H1 (cell line): Measurements from ENCODE around the gene SELENBP1. TPM values are rescaled to one million over a fixed set of nuclear protein-coding genes. Genes with fewer than 3 reads are reported as not detected.

Source experiments
- CTCF ChIA-PET: fragments of 300-600 bp; sonication (Branson Sonifier 250); formaldehyde crosslinking; loops from one replicate; lab custom pipeline; 2021; ENCODE audit not compliant: partially characterized antibody; lab: Charles Lee
- POLR2A ChIA-PET: fragments of 300-600 bp; sonication (Branson Sonifier 250); formaldehyde crosslinking; loops from one replicate; lab custom pipeline; 2021; ENCODE audit warnings: inconsistent platforms; ENCODE audit not compliant: partially characterized antibody; lab: Charles Lee
- DNase-seq, 2 experiments: peaks; one replicate each; pipeline versions ENCODE4 v3.0.0 to v3.0.0-alpha.2; 2010 to 2022; ENCODE audit warnings: low spot score in 2 of 2, low read depth in 1 of 2, mixed read lengths in 1 of 2
- FAIRE-seq: peaks from 2 replicates; lab custom pipeline; 2011; peaks lifted over from hg19 to GRCh38; lab: Jason Lieb, UNC
- H2AFZ ChIP-seq: 2 replicates; pipeline ENCODE4 v1.8.1; 2012; ENCODE audit warnings: low read length, inconsistent platforms
- H2AK5ac ChIP-seq: 2 replicates; pipeline ENCODE4 v1.6.1; 2013; ENCODE audit warnings: low read depth, low read length
- H2BK120ac ChIP-seq: replicated peaks from 2 replicates; pipeline ENCODE3; 2013; ENCODE audit warnings: low read depth, low read length, inconsistent platforms
- H2BK12ac ChIP-seq: 2 replicates; pipeline ENCODE4 v1.6.1; 2013; ENCODE audit warnings: low read depth, low read length
- H2BK15ac ChIP-seq: 2 replicates; pipeline ENCODE4 v1.6.1; 2013; ENCODE audit warnings: low read length
- H2BK20ac ChIP-seq: 2 replicates; pipeline ENCODE4 v1.6.1; 2013; ENCODE audit warnings: low read length
- H2BK5ac ChIP-seq: 2 replicates; pipeline ENCODE4 v1.6.1; 2013; ENCODE audit warnings: low read depth, low read length
- H3K14ac ChIP-seq: 2 replicates; pipeline ENCODE4 v1.6.1; 2013; ENCODE audit warnings: inconsistent platforms; ENCODE audit not compliant: insufficient read length
- H3K18ac ChIP-seq: 2 replicates; pipeline ENCODE4 v1.6.1; 2013; ENCODE audit warnings: low read length; ENCODE audit errors: extremely low read depth
- H3K23ac ChIP-seq: 2 replicates; pipeline ENCODE4 v1.6.1; 2013; ENCODE audit warnings: inconsistent platforms; ENCODE audit not compliant: insufficient read length
- H3K23me2 ChIP-seq: 2 replicates; pipeline ENCODE4 v1.6.1; 2013; ENCODE audit warnings: low read depth, low read length
- H3K27ac ChIP-seq: 2 replicates; pipeline ENCODE4 v1.6.1; 2011; ENCODE audit warnings: low read depth, low read length, inconsistent platforms
- H3K27me3 ChIP-seq, 4 experiments: replicated peaks in 1 of 4; 1 replicate in 1 of 4; 2 replicates in 3 of 4; pipeline versions ENCODE4 v1.6.1 to v1.8.1; 2011 to 2013; ENCODE audit warnings: low read length in 3 of 4, mild to moderate bottlenecking in 3 of 4, inconsistent platforms in 2 of 4, mixed read lengths in 2 of 4, moderate library complexity in 1 of 4; ENCODE audit not compliant: control insufficient read depth in 3 of 4, insufficient read depth in 3 of 4; ENCODE audit errors: extremely low read depth in 1 of 4
- H3K36me3 ChIP-seq, 4 experiments: 2 replicates each; pipeline versions ENCODE4 v1.6.1 to v1.8.1; 2011 to 2013; ENCODE audit warnings: mild to moderate bottlenecking in 4 of 4, low read length in 3 of 4, moderate library complexity in 2 of 4, control low read depth in 1 of 4, inconsistent platforms in 1 of 4; ENCODE audit not compliant: insufficient read depth in 4 of 4, control insufficient read depth in 2 of 4
- H3K4ac ChIP-seq: replicated peaks from 2 replicates; pipeline ENCODE3; 2013; ENCODE audit warnings: low read length, low read depth, mixed read lengths, inconsistent platforms; ENCODE audit not compliant: insufficient read length
- H3K4me1 ChIP-seq, 4 experiments: replicated peaks in 1 of 4; 1 replicate in 1 of 4; 2 replicates in 3 of 4; pipeline versions ENCODE4 v1.6.1 to v1.8.1; 2011 to 2013; ENCODE audit warnings: low read length in 3 of 4, inconsistent platforms in 2 of 4, mixed read lengths in 1 of 4; ENCODE audit not compliant: insufficient read depth in 4 of 4, control insufficient read depth in 3 of 4
- H3K4me2 ChIP-seq, 2 experiments: 2 replicates each; pipeline versions ENCODE4 v1.6.1 to v1.8.1; 2011 to 2013; ENCODE audit warnings: low read depth in 2 of 2, low read length in 2 of 2, control low read depth in 1 of 2, inconsistent platforms in 1 of 2, mild to moderate bottlenecking in 1 of 2; ENCODE audit not compliant: insufficient read depth in 1 of 2
- H3K4me3 ChIP-seq, 4 experiments: fragments of 200-600, 300-600 bp in 1 of 4; sonication (generic), shearing (Covaris generic), sonication (Bioruptor Twin) in 1 of 4; 2 replicates each; pipeline versions ENCODE4 v1.5.1 to v1.8.1; 2011 to 2016; ENCODE audit warnings: low read length in 4 of 4, low read depth in 3 of 4, control low read depth in 2 of 4, inconsistent platforms in 2 of 4, mild to moderate bottlenecking in 2 of 4, mixed read lengths in 1 of 4, moderate library complexity in 1 of 4; ENCODE audit not compliant: insufficient read depth in 2 of 4; ENCODE audit errors: extremely low read depth in 1 of 4
- H3K56ac ChIP-seq: replicated peaks from 2 replicates; pipeline ENCODE3; 2013; ENCODE audit warnings: low read depth, mild to moderate bottlenecking, mixed read lengths, low read length, inconsistent platforms; ENCODE audit not compliant: insufficient read length
- H3K79me1 ChIP-seq: 2 replicates; pipeline ENCODE4 v1.6.1; 2013; ENCODE audit warnings: low read depth, low read length, control low read depth
- H3K79me2 ChIP-seq, 2 experiments: 2 replicates each; pipeline versions ENCODE4 v1.6.1 to v1.8.1; 2012 to 2013; ENCODE audit warnings: low read length in 2 of 2, mild to moderate bottlenecking in 2 of 2, inconsistent platforms in 1 of 2; ENCODE audit not compliant: insufficient read depth in 2 of 2, control insufficient read depth in 1 of 2
- H3K9ac ChIP-seq, 4 experiments: replicated peaks in 1 of 4; 1 replicate in 1 of 4; 2 replicates in 3 of 4; pipeline versions ENCODE4 v1.6.1 to v1.8.1; 2011 to 2013; ENCODE audit warnings: low read depth in 3 of 4, low read length in 3 of 4, control low read depth in 2 of 4, mild to moderate bottlenecking in 2 of 4, moderate library complexity in 2 of 4, inconsistent platforms in 1 of 4; ENCODE audit errors: extremely low read depth in 1 of 4
- H3K9me3 ChIP-seq, 2 experiments: 2 replicates each; pipeline versions ENCODE4 v1.6.1 to v1.8.1; 2012 to 2013; ENCODE audit warnings: mild to moderate bottlenecking in 2 of 2, moderate library complexity in 2 of 2, control low read depth in 1 of 2, inconsistent platforms in 1 of 2, low read depth in 1 of 2, low read length in 1 of 2, mixed read lengths in 1 of 2; ENCODE audit not compliant: insufficient read depth in 2 of 2
- H4K20me1 ChIP-seq, 2 experiments: replicated peaks in 1 of 2; 2 replicates each; pipeline versions ENCODE3 to v1.8.1; 2011 to 2013; ENCODE audit warnings: inconsistent platforms in 2 of 2, low read length in 2 of 2, mild to moderate bottlenecking in 1 of 2; ENCODE audit not compliant: insufficient read depth in 2 of 2, control insufficient read depth in 1 of 2
- H4K5ac ChIP-seq: 2 replicates; pipeline ENCODE4 v1.6.1; 2013; ENCODE audit warnings: low read length, low read depth, mixed read lengths, inconsistent platforms; ENCODE audit not compliant: insufficient read length
- H4K8ac ChIP-seq: 2 replicates; pipeline ENCODE4 v1.8.0; 2013; ENCODE audit warnings: mild to moderate bottlenecking, moderate library complexity, low read length, inconsistent platforms; ENCODE audit not compliant: insufficient read depth; ENCODE audit errors: extremely low read depth
- H4K91ac ChIP-seq: replicated peaks from 2 replicates; pipeline ENCODE3; 2013; ENCODE audit warnings: low read length, mixed read lengths, inconsistent platforms; ENCODE audit not compliant: insufficient read length
- ATF2 ChIP-seq: IDR thresholded peaks from 2 replicates; pipeline ENCODE4 v1.6.1; 2012; ENCODE audit warnings: low read length, inconsistent platforms
- ATF3 ChIP-seq: IDR thresholded peaks from 2 replicates; pipeline ENCODE4 v1.6.1; 2011; ENCODE audit warnings: low read depth, mild to moderate bottlenecking, low read length; ENCODE audit not compliant: insufficient read depth
- BACH1 ChIP-seq: IDR thresholded peaks from 2 replicates; pipeline ENCODE4 v1.6.1; 2012; ENCODE audit warnings: low read length, improper control_type of control experiment
- JUND ChIP-seq: IDR thresholded peaks from 2 replicates; pipeline ENCODE4 v1.6.1; 2011; ENCODE audit warnings: mild to moderate bottlenecking, improper control_type of control experiment, low read length
- POU5F1 ChIP-seq: IDR thresholded peaks from 2 replicates; pipeline ENCODE4 v1.6.1; 2011; ENCODE audit warnings: low read depth, mild to moderate bottlenecking, low read length, moderate library complexity
- SIX5 ChIP-seq: IDR thresholded peaks from 2 replicates; pipeline ENCODE4 v1.6.1; 2011; ENCODE audit warnings: mild to moderate bottlenecking, low read depth, low read length
- TCF12 ChIP-seq: IDR thresholded peaks from 2 replicates; pipeline ENCODE4 v1.6.1; 2011; ENCODE audit warnings: low read depth, mild to moderate bottlenecking, low read length
- WGBS, 2 experiments: shearing (Covaris generic) in 1 of 2; methylation state at CpG; one replicate each; pipeline versions ENCODE4 v1.1.6 to v1.1.7; 2013 to 2015; ENCODE audit warnings: low lambda C conversion rate in 2 of 2, mixed read lengths in 2 of 2, inconsistent platforms in 1 of 2, low coverage in 1 of 2, missing lambda C conversion rate in 1 of 2; ENCODE audit not compliant: insufficient replicate concordance in 2 of 2, insufficient coverage in 1 of 2, insufficient read length in 1 of 2; ENCODE audit errors: extremely low coverage in 1 of 2, missing lambda C conversion rate in 1 of 2; 5-methylcytosine and 5-hydroxymethylcytosine counted together
- polyA plus RNA-seq, 7 experiments: library from polyadenylated mRNA; depleted of rRNA in 3 of 7; stranded (reverse) in 5 of 7; unstranded in 2 of 7; fragments of >200 nt in 5 of 7; fragments of 200-250 nt in 2 of 7; gene quantifications; 1 replicate in 5 of 7; 2 replicates in 1 of 7; 4 replicates in 1 of 7; pipeline versions ENCODE4 v1.2.1 to v1.2.3, GENCODE V29; 2011 to 2013; ENCODE audit warnings: missing spikeins in 2 of 7, mixed read lengths in 2 of 7
- total RNA-seq: library from RNA; stranded (reverse); fragmentation: NEBNext Ultra II Directional; extraction: Animal tissue kit (Norgen Biotek cat#: 25700); gene quantifications from 2 replicates; pipeline ENCODE4 v1.2.1, GENCODE V29; 2021

SELENBP1 gene
- total and polyA plus RNA-seq, 2 of the 8 experiments (the other 6 are each of a cell fraction or from before 2014, with no cell fraction given) = 20.0 to 32.4 TPM

DNA sequence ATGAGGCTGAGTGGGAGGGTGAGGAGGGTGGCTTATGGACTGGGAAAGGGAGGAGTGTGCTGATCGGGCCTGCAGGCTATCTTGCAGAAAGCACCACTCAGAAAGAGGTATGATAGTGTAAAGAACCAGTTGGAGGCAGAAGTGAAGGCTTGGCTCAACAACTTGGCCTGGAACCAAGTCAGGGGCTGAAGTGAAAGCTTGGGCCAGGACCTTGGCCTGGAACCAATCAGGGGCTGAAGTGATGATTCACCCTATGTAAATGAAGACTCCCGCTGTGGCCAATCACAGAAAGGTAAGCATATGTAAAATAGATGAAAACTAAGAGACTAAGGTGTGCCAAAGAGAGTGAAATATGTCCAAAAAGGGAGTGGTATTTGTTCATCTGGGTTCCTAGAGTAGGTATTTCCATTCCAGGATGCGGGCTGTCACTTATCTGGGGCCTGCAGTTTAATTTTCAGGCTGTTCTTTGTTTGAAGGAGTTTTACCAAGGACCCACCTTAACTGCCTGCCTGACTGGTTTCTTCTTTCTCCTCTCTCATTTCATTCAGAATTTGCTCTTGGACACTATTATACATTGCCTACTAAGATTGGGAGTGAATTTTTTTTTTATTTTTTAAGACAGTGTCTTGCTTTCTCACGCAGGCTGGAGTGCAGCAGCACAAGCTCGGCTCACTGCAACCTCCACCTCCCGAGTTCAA lies 20.3 kb downstream of the SELENBP1 start:
- Histone ChIP-seq H3K23ac (no peak overlapping the region), H3K23me2 (peaks cover 4% of the 10 kb centered on the region), H4K91ac (no peak overlapping the region), H2AK5ac (no peak overlapping the region), H3K14ac (no peak overlapping the region), H3K4ac (no peak overlapping the region), H3K79me1 (no peaks in the 10 kb centered on the region), H3K4me1 (peaks cover 0 to 9% (median 7%) of the 10 kb centered on the region in 4 experiments; a peak in 4 of 7 replicates), H2BK5ac (no peak overlapping the region), H3K4me2 (no peak overlapping the region), H2BK120ac (no peak overlapping the region), H4K8ac (no peak overlapping the region), H3K27me3 (no peaks in the 10 kb centered on the region), H3K36me3 (no peaks in the 10 kb centered on the region), H4K5ac (no peak overlapping the region), H3K79me2 (no peaks in the 10 kb centered on the region), H2AFZ (no peak overlapping the region), H3K4me3 (no peak overlapping the region), H2BK12ac (no peak overlapping the region), H3K9ac (no peak overlapping the region), H3K27ac (no peak overlapping the region), H3K56ac (no peak overlapping the region), H2BK20ac (no peak overlapping the region), H3K9me3 (0 out of 4 replicates have a peak, but pooled peaks cover 0 to 5% of the 10 kb centered on the region in 2 experiments), H4K20me1 (no peaks in the 10 kb centered on the region), H2BK15ac (no peak overlapping the region), H3K18ac (no peak overlapping the region)
- ChIA-PET CTCF (interaction anchor here (0.8 to 3.6 kb wide), 9 partner anchors 11 to 51 kb away, joined by 3 to 19 read pairs (median 4); no protein-coding TSS in a partner anchor), POLR2A (interaction anchor here (0.7 to 1.7 kb wide), 5 partner anchors 10 to 475 kb away, joined by 3 to 6 read pairs (median 3); partner anchors contain the start of gene VPS72)
- peak; percentile 20; the same call in 1 of the 2 replicates for TF ChIP-seq JUND
- no peak for TF ChIP-seq ATF3
- TF ChIP-seq POU5F1 = no peak
- no peak for TF ChIP-seq ATF2
- no peak for TF ChIP-seq BACH1
- TF ChIP-seq TCF12 = no peak
- TF ChIP-seq SIX5 = no peak
- FAIRE-seq (no peak), DNase-seq (no peak)
- WGBS, 2 experiments = 93% methylated on average over 6 of the region's 6 CpGs; no CpG with 5 or more reads in 1 of the 2 experiments
